Esophagus muscularis mucosa (tissue), 4 donors: ENCODE data around the gene PSAT1. TPM values are rescaled to one million over a fixed set of nuclear protein-coding genes. Genes with fewer than 3 reads are reported as not detected.

ENCODE experiments used
- DNase-seq: peaks from one replicate; pipeline ENCODE4 v3.0.0-alpha.2; 2017; ENCODE audit errors: extremely low spot score
- H3K27ac ChIP-seq, 4 donors: fragments of 200-600 bp; sonication (generic); replicated peaks in 1 of 4; 1 replicate in 3 of 4; 2 replicates in 1 of 4; pipeline ENCODE4 v1.5.1; 2016 to 2019; ENCODE audit warnings: mild to moderate bottlenecking in 1 of 4
- H3K27me3 ChIP-seq, 4 donors: fragments of 200-600 bp; sonication (generic); one replicate each; pipeline versions ENCODE4 v1.5.1 to v1.6.0; 2016 to 2019
- H3K36me3 ChIP-seq, 4 donors: fragments of 200-600 bp; sonication (generic); one replicate each; pipeline ENCODE4 v1.5.1; 2016 to 2019
- H3K4me1 ChIP-seq, 4 donors: fragments of 200-600 bp; sonication (generic); one replicate each; pipeline ENCODE4 v1.5.1; 2016 to 2019
- H3K4me3 ChIP-seq, 4 donors: fragments of 200-600 bp; sonication (generic); 1 replicate in 2 of 4; 2 replicates in 2 of 4; pipeline ENCODE4 v1.5.1; 2016 to 2019; ENCODE audit warnings: mild to moderate bottlenecking in 4 of 4, moderate library complexity in 1 of 4
- H3K9me3 ChIP-seq, 4 donors: fragments of 200-600 bp; sonication (generic); 1 replicate in 3 of 4; 2 replicates in 1 of 4; pipeline ENCODE4 v1.5.1; 2016 to 2019
- EP300 ChIP-seq: sonication (generic); formaldehyde crosslinking; IDR thresholded peaks from one replicate; pipeline ENCODE4 v1.6.1; 2017; ENCODE audit warnings: antibody characterized with exemption
- POLR2A ChIP-seq: fragments of 450-650 bp; IDR thresholded peaks from one replicate; pipeline ENCODE4 v1.6.1; 2017; ENCODE audit warnings: antibody characterized with exemption, moderate library complexity, mild to moderate bottlenecking, low read depth
- POLR2AphosphoS5 ChIP-seq, 2 donors: sonication (generic); formaldehyde crosslinking; IDR thresholded peaks; one replicate each; pipeline ENCODE4 v1.6.1; 2017; ENCODE audit warnings: antibody characterized with exemption in 2 of 2
- WGBS: methylation state at CpG from one replicate; pipeline ENCODE4 v1.1.5; 2018; 5-methylcytosine and 5-hydroxymethylcytosine counted together
- intact Hi-C: fragments of 100-400 bp; cut with DNase I; formaldehyde crosslinking; loops from one replicate; pipeline ENCODE4 v1.15.1; 2023
- total RNA-seq, 4 donors: library from RNA; depleted of rRNA; stranded (reverse); fragments of >200 nt; gene quantifications; one replicate each; pipeline versions ENCODE4 v1.1.0 to v1.2.1, GENCODE V29; 2016
- TF ChIP-seq, protein P1 (sequence below), 3 experiments: fragments of 200-600 bp in 2 of 3; fragments of 450-650 bp in 1 of 3; sonication (generic) in 2 of 3; IDR thresholded peaks; one replicate each; pipeline ENCODE4 v1.5.1; 2017 to 2019; ENCODE audit warnings: antibody characterized with exemption in 3 of 3, mild to moderate bottlenecking in 2 of 3, moderate library complexity in 1 of 3

Gene PSAT1
- total RNA-seq, 4 donors from 2014 or later: 1.7 to 4.6 (median 2.5) TPM

- intact Hi-C loops: no loop called here
- WGBS: 96% methylated on average over 10 of the region's 11 CpGs
- no peaks in the 10 kb centered on the region for H3K4me1 ChIP-seq
- no peak overlapping the region for H3K4me3 ChIP-seq
- no peaks in the 10 kb centered on the region for H3K27me3 ChIP-seq
- no peaks in the 10 kb centered on the region for H3K9me3 ChIP-seq
- DNase-seq: no peak
- H3K27ac ChIP-seq: no peak overlapping the region
- no peak for TF ChIP-seq EP300
- TF ChIP-seq POLR2A: no peak
- TF ChIP-seq, protein P1, sequence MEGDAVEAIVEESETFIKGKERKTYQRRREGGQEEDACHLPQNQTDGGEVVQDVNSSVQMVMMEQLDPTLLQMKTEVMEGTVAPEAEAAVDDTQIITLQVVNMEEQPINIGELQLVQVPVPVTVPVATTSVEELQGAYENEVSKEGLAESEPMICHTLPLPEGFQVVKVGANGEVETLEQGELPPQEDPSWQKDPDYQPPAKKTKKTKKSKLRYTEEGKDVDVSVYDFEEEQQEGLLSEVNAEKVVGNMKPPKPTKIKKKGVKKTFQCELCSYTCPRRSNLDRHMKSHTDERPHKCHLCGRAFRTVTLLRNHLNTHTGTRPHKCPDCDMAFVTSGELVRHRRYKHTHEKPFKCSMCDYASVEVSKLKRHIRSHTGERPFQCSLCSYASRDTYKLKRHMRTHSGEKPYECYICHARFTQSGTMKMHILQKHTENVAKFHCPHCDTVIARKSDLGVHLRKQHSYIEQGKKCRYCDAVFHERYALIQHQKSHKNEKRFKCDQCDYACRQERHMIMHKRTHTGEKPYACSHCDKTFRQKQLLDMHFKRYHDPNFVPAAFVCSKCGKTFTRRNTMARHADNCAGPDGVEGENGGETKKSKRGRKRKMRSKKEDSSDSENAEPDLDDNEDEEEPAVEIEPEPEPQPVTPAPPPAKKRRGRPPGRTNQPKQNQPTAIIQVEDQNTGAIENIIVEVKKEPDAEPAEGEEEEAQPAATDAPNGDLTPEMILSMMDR (IDR thresholded peaks at IDR 0.05): no peak
- TF ChIP-seq POLR2AphosphoS5 (IDR thresholded peaks at IDR 0.05): no peak
- peaks cover 0 to 26% (median 3%) of the 10 kb centered on the region in 4 donors for H3K36me3 ChIP-seq
Measured at GRCh38 chr9:78316166-78316892, 19.4 kb downstream of the PSAT1 start.

- WGBS: 80% methylated on average over 6 of the region's 6 CpGs
- no peak overlapping the region for H3K27ac ChIP-seq
Measured at GRCh38 chr9:78319197-78320029, 22.5 kb downstream of the PSAT1 start.

DNA sequence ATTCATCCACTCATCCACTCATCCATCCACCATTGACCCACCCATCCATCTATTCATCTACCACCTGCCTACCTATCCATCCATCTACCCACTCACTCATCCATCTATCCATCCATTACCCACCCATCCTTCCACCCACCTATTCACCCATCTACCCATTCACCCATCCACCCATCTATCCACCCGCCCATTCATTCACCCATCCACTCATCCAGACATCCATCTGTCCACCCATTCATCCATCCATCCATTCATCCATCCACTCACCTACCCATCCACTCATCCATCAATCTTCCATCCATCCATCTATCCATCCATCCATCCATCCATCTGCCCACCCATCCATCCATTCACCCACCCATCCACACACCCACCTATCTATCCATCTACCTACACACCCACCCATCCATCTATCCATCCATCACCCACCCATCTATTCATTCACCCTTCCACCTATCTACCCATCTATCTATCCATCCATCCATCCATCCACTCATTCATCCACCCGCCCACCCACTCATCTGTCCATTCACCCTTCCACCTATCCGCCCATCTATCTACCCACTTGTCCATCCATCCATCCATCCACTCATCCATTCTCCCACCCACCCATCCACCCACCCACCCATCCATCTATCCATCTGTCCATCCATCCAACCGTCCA is 23.2 kb downstream of the PSAT1 start:
- peaks cover 0 to 25% (median 3%) of the 10 kb centered on the region in 4 donors for H3K36me3 ChIP-seq
- DNase-seq: no peak
- H3K9me3 ChIP-seq: no peaks in the 10 kb centered on the region
- intact Hi-C loops: no loop called here
- H3K27me3 ChIP-seq: no peaks in the 10 kb centered on the region
- no peak overlapping the region for H3K4me3 ChIP-seq
- TF ChIP-seq, protein P1 (IDR thresholded peaks at IDR 0.05): no peak
- no peak for TF ChIP-seq EP300
- no peak for TF ChIP-seq POLR2A
- no peak for TF ChIP-seq POLR2AphosphoS5 (IDR thresholded peaks at IDR 0.05)
- peaks cover 0 to 5% (median 3%) of the 10 kb centered on the region in 4 donors for H3K4me1 ChIP-seq
- no peak overlapping the region for H3K27ac ChIP-seq
- WGBS: 98% methylated on average over 4 of the region's 4 CpGs

More at GRCh38 chr9:78319197-78320029, 22.5 kb downstream of the PSAT1 start:
- Histone ChIP-seq H3K4me3 (no peak overlapping the region), H3K9me3 (no peaks in the 10 kb centered on the region), H3K4me1 (no peaks in the 10 kb centered on the region), H3K27me3 (no peaks in the 10 kb centered on the region), H3K36me3 (peaks cover 0 to 25% (median 3%) of the 10 kb centered on the region in 4 donors)
- TF ChIP-seq EP300 (no peak), POLR2A (no peak), POLR2AphosphoS5 (IDR thresholded peaks at IDR 0.05) (no peak)
- TF ChIP-seq, protein P1 (IDR thresholded peaks at IDR 0.05): no peak
- no peak for DNase-seq
- intact Hi-C loops: no loop called here

- no peak overlapping the region for H3K27ac ChIP-seq
- no peaks in the 10 kb centered on the region for H3K27me3 ChIP-seq
- peaks cover 0 to 25% (median 3%) of the 10 kb centered on the region in 4 donors for H3K36me3 ChIP-seq
- TF ChIP-seq, protein P1 (IDR thresholded peaks at IDR 0.05): no peak
- TF ChIP-seq POLR2AphosphoS5 (IDR thresholded peaks at IDR 0.05) (no peak), EP300 (no peak), POLR2A (no peak)
- H3K4me1 ChIP-seq: peaks cover 0 to 13% (median 11%) of the 10 kb centered on the region in 4 donors
- no peaks in the 10 kb centered on the region for H3K9me3 ChIP-seq
- WGBS: 94% methylated on average over 4 of the region's 4 CpGs
- no peak overlapping the region for H3K4me3 ChIP-seq
- intact Hi-C loops: no loop called here
- no peak for DNase-seq
Measured at GRCh38 chr9:78320875-78321496, 24.1 kb downstream of the PSAT1 start.
